ENCODE results near the gene ARRDC3. TPM values are rescaled to one million over a fixed set of nuclear protein-coding genes. Genes with fewer than 3 reads are reported as not detected.

The ARRDC3 gene
- total RNA-seq: 10 to 100 TPM; 36.5 to 37.1 TPM

GRCh38 chr5:91383027-91383955 is at the start of gene ARRDC3:
Gene ARRDC3 (minus strand): TSS chr5:91383317. CDS start chr5:91383092, 225 bp downstream.
- DNase-seq: peak; percentile 97
- ChIA-PET CTCF (interaction anchor here (0.8 to 6.6 kb wide), 34 partner anchors 8 to 518 kb away, joined by 3 to 230 read pairs (median 10); no protein-coding TSS in a partner anchor), POLR2A (interaction anchor here (0.5 to 4.0 kb wide), 36 partner anchors 8 to 510 kb away, joined by 3 to 65 read pairs (median 4); no protein-coding TSS in a partner anchor)
- Mint-ChIP-seq H3K36me3 (ENCODE audit: low read depth) (peaks cover 19% of the 10 kb centered on the region), H3K27ac (peak within 1 kb of the TSS; percentile 99), H3K4me3 (peak within 1 kb of the TSS; percentile 87), H3K9me3 (ENCODE audit: insufficient read depth) (no peaks in the 10 kb centered on the region), H3K4me1 (ENCODE audit: low read depth) (peaks cover 22% of the 10 kb centered on the region), H3K27me3 (ENCODE audit: low read depth) (peaks cover 2% of the 10 kb centered on the region)
- ATAC-seq: peak; percentile 59

- Mint-ChIP-seq H3K36me3 (ENCODE audit: low read depth) (peaks cover 4% of the 10 kb centered on the region), H3K27me3 (ENCODE audit: low read depth) (no peaks in the 10 kb centered on the region), H3K27ac (no peak overlapping the region), H3K9me3 (ENCODE audit: insufficient read depth) (peaks cover 5% of the 10 kb centered on the region), H3K4me3 (no peak overlapping the region), H3K4me1 (ENCODE audit: low read depth) (peaks cover 17% of the 10 kb centered on the region)
- POLR2A ChIA-PET: no interaction called here
- CTCF ChIA-PET: interaction anchor here (0.8 kb wide), 1 partner anchor 11 kb away, joined by 4 read pairs; no protein-coding TSS in a partner anchor
- no peak for DNase-seq
- ATAC-seq: no peak
These were observed 47.8 kb upstream of the ARRDC3 start for GRCh38 chr5:91430949-91431348.

GRCh38 chr5:91424638-91425436 is 41.7 kb upstream of the ARRDC3 start:
- ChIA-PET POLR2A (no interaction called here), CTCF (no interaction called here)
- Mint-ChIP-seq H3K9me3 (ENCODE audit: insufficient read depth) (peaks cover 5% of the 10 kb centered on the region), H3K4me3 (no peak overlapping the region), H3K27ac (no peak overlapping the region), H3K36me3 (ENCODE audit: low read depth) (no peaks in the 10 kb centered on the region), H3K27me3 (ENCODE audit: low read depth) (no peaks in the 10 kb centered on the region), H3K4me1 (ENCODE audit: low read depth) (no peaks in the 10 kb centered on the region)
- ATAC-seq (no peak), DNase-seq (no peak)

- Mint-ChIP-seq H3K27me3 (ENCODE audit: low read depth) (no peaks in the 10 kb centered on the region), H3K9me3 (ENCODE audit: insufficient read depth) (peaks cover under 1% of the 10 kb centered on the region), H3K4me1 (ENCODE audit: low read depth) (peaks cover 1% of the 10 kb centered on the region), H3K27ac (no peak overlapping the region), H3K36me3 (ENCODE audit: low read depth) (no peaks in the 10 kb centered on the region), H3K4me3 (no peak overlapping the region)
- DNase-seq (no peak), ATAC-seq (no peak)
- ChIA-PET POLR2A (no interaction called here), CTCF (interaction anchor here (0.8 kb wide), 1 partner anchor 321 kb away, joined by 3 read pairs; no protein-coding TSS in a partner anchor)
These were observed 40.8 kb upstream of the ARRDC3 start for GRCh38 chr5:91423871-91424270.

- Mint-ChIP-seq H3K27ac (no peak overlapping the region), H3K36me3 (ENCODE audit: low read depth) (no peaks in the 10 kb centered on the region)
- CTCF ChIA-PET: interaction anchor here (1.2 to 10.3 kb wide), 8 partner anchors 11 to 322 kb away, joined by 3 to 138 read pairs (median 8); partner anchors contain the start of gene ARRDC3
These were observed 37.8 kb upstream of the ARRDC3 start for GRCh38 chr5:91420879-91421278.

GRCh38 chr5:91419571-91420537 is 36.7 kb upstream of the ARRDC3 start:
- no peaks in the 10 kb centered on the region for H3K9me3 Mint-ChIP-seq (ENCODE audit: insufficient read depth)
- ChIA-PET CTCF (interaction anchor here (0.6 to 10.3 kb wide), 50 partner anchors 8 to 617 kb away, joined by 3 to 138 read pairs (median 4); partner anchors contain the start of gene ARRDC3), POLR2A (interaction anchor here (0.6 to 1.2 kb wide), 2 partner anchors 18 to 37 kb away, joined by 4 to 7 read pairs; partner anchors contain the start of gene ARRDC3)
- ATAC-seq: no peak
- H3K4me1 Mint-ChIP-seq (ENCODE audit: low read depth): peaks cover 3% of the 10 kb centered on the region
- H3K27ac Mint-ChIP-seq: no peak overlapping the region
- DNase-seq: peak; percentile 82
- no peak overlapping the region for H3K4me3 Mint-ChIP-seq
- H3K36me3 Mint-ChIP-seq (ENCODE audit: low read depth): no peaks in the 10 kb centered on the region
- H3K27me3 Mint-ChIP-seq (ENCODE audit: low read depth): peaks cover 2% of the 10 kb centered on the region

More at GRCh38 chr5:91420879-91421278, 37.8 kb upstream of the ARRDC3 start:
- peaks cover 2% of the 10 kb centered on the region for H3K27me3 Mint-ChIP-seq (ENCODE audit: low read depth)
- H3K9me3 Mint-ChIP-seq (ENCODE audit: insufficient read depth): no peaks in the 10 kb centered on the region
- POLR2A ChIA-PET: no interaction called here
- H3K4me1 Mint-ChIP-seq (ENCODE audit: low read depth): peaks cover 3% of the 10 kb centered on the region
- no peak for ATAC-seq
- no peak overlapping the region for H3K4me3 Mint-ChIP-seq
- DNase-seq: no peak

- CTCF ChIA-PET: interaction anchor here (0.6 to 10.3 kb wide), 45 partner anchors 9 to 616 kb away, joined by 3 to 138 read pairs (median 4); partner anchors contain the start of gene ARRDC3
- no peak for ATAC-seq
These were observed 36.0 kb upstream of the ARRDC3 start for GRCh38 chr5:91419136-91419535.

GRCh38 chr5:91418158-91418557 is 35.0 kb upstream of the ARRDC3 start:
- peaks cover 2% of the 10 kb centered on the region for H3K27me3 Mint-ChIP-seq (ENCODE audit: low read depth)
- CTCF ChIA-PET: interaction anchor here (1.2 to 10.3 kb wide), 12 partner anchors 9 to 615 kb away, joined by 3 to 138 read pairs (median 8); partner anchors contain the start of gene ARRDC3
- H3K4me3 Mint-ChIP-seq: no peak overlapping the region
- no peak for DNase-seq
- H3K36me3 Mint-ChIP-seq (ENCODE audit: low read depth): no peaks in the 10 kb centered on the region
- peaks cover 3% of the 10 kb centered on the region for H3K4me1 Mint-ChIP-seq (ENCODE audit: low read depth)
- H3K27ac Mint-ChIP-seq: no peak overlapping the region
- POLR2A ChIA-PET: interaction anchor here (0.7 kb wide), 1 partner anchor 63 kb away, joined by 5 read pairs; no protein-coding TSS in a partner anchor
- H3K9me3 Mint-ChIP-seq (ENCODE audit: insufficient read depth): no peaks in the 10 kb centered on the region
- ATAC-seq: no peak

More at GRCh38 chr5:91419136-91419535, 36.0 kb upstream of the ARRDC3 start:
- POLR2A ChIA-PET: interaction anchor here (1.2 kb wide), 1 partner anchor 36 kb away, joined by 7 read pairs; the partner anchor contains the start of gene ARRDC3
- Mint-ChIP-seq H3K4me3 (no peak overlapping the region), H3K27me3 (ENCODE audit: low read depth) (peaks cover 2% of the 10 kb centered on the region), H3K9me3 (ENCODE audit: insufficient read depth) (no peaks in the 10 kb centered on the region), H3K36me3 (ENCODE audit: low read depth) (no peaks in the 10 kb centered on the region), H3K27ac (no peak overlapping the region), H3K4me1 (ENCODE audit: low read depth) (peaks cover 3% of the 10 kb centered on the region)
- DNase-seq: no peak

- Mint-ChIP-seq H3K27ac (no peak overlapping the region), H3K9me3 (ENCODE audit: insufficient read depth) (no peaks in the 10 kb centered on the region), H3K4me3 (no peak overlapping the region), H3K36me3 (ENCODE audit: low read depth) (no peaks in the 10 kb centered on the region), H3K4me1 (ENCODE audit: low read depth) (peaks cover 3% of the 10 kb centered on the region), H3K27me3 (ENCODE audit: low read depth) (peaks cover 2% of the 10 kb centered on the region)
- POLR2A ChIA-PET: no interaction called here
- CTCF ChIA-PET: interaction anchor here (1.2 to 10.3 kb wide), 5 partner anchors 18 to 552 kb away, joined by 3 to 138 read pairs (median 4); partner anchors contain the start of gene ARRDC3
- ATAC-seq: no peak
- DNase-seq: no peak
These were observed 34.1 kb upstream of the ARRDC3 start for GRCh38 chr5:91417219-91417618.

- CTCF ChIA-PET: interaction anchor here (1.5 to 10.3 kb wide), 2 partner anchors 31 to 314 kb away, joined by 4 to 138 read pairs; partner anchors contain the start of gene ARRDC3
- POLR2A ChIA-PET: no interaction called here
- Mint-ChIP-seq H3K36me3 (ENCODE audit: low read depth) (no peaks in the 10 kb centered on the region), H3K4me3 (no peak overlapping the region), H3K27me3 (ENCODE audit: low read depth) (peaks cover 2% of the 10 kb centered on the region), H3K9me3 (ENCODE audit: insufficient read depth) (no peaks in the 10 kb centered on the region), H3K4me1 (ENCODE audit: low read depth) (peaks cover 3% of the 10 kb centered on the region), H3K27ac (no peak overlapping the region)
- ATAC-seq (no peak), DNase-seq (no peak)
These were observed 33.4 kb upstream of the ARRDC3 start for GRCh38 chr5:91416491-91416890.
